GM10248 (cell line): ENCODE results near the gene GHDC.
"Not testable (repeated sequence)": the region's sequence is repeated elsewhere in the genome, so short reads cannot be mapped to it uniquely, and the experiment has no call there.

Source experiments
- CTCF ChIA-PET: fragments of 300-600 bp; sonication (Branson Sonifier 250); formaldehyde crosslinking; extraction: SDS; loops from one replicate; lab custom pipeline; 2021; ENCODE audit warnings: antibody characterized with exemption; lab: Yijun Ruan, JAX
- POLR2A ChIA-PET: fragments of 350-650 bp; sonication (Branson Sonifier 250); formaldehyde crosslinking; extraction: SDS; loops from one replicate; lab custom pipeline; 2020; ENCODE audit warnings: antibody characterized with exemption; lab: Yijun Ruan, JAX
- DNase-seq: peaks from one replicate; pipeline ENCODE4 v3.0.0; 2012; ENCODE audit errors: extremely low spot score
- TF ChIP-seq, protein P1 (sequence below): IDR thresholded peaks from 2 replicates; pipeline ENCODE4 v1.5.1; 2012; ENCODE audit warnings: mild to moderate bottlenecking, low read depth; ENCODE audit errors: extremely low read depth, missing control alignments, control extremely low read depth

GHDC gene

GRCh38 chr17:42142371-42142896 is 51.9 kb downstream of the GHDC start:
- POLR2A ChIA-PET = interaction anchor here (0.8 kb wide), 1 partner anchor 126 kb away, joined by 3 read pairs; no protein-coding TSS in a partner anchor
- TF ChIP-seq, protein P1, sequence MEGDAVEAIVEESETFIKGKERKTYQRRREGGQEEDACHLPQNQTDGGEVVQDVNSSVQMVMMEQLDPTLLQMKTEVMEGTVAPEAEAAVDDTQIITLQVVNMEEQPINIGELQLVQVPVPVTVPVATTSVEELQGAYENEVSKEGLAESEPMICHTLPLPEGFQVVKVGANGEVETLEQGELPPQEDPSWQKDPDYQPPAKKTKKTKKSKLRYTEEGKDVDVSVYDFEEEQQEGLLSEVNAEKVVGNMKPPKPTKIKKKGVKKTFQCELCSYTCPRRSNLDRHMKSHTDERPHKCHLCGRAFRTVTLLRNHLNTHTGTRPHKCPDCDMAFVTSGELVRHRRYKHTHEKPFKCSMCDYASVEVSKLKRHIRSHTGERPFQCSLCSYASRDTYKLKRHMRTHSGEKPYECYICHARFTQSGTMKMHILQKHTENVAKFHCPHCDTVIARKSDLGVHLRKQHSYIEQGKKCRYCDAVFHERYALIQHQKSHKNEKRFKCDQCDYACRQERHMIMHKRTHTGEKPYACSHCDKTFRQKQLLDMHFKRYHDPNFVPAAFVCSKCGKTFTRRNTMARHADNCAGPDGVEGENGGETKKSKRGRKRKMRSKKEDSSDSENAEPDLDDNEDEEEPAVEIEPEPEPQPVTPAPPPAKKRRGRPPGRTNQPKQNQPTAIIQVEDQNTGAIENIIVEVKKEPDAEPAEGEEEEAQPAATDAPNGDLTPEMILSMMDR = no peak
- CTCF ChIA-PET = interaction anchor here (0.9 to 1.6 kb wide), 5 partner anchors 10 to 122 kb away, joined by 3 to 5 read pairs (median 3); partner anchors contain the start of gene NKIRAS2
- no peak for DNase-seq

DNA sequence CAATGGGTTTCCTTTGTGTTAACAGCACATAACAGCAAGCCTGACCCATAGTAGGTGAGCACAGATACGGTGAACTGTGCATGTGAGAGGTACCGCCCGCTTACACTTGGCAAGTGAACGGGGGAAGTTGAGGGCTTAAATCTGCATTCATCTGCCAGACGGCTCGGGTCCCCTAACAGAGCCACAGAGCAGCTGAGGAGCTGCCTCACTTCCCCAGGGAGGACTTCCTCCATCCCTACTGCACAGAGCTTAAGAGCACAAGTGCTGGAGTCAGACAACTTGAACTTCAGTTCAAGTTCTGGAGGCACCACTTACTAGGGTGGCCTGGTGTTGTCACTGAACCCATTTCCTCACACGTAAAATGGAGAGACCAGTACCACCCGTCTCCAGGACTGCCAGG is 52.9 kb downstream of the GHDC start:
- DNase-seq = no peak
- TF ChIP-seq, protein P1 = no peak
- ChIA-PET CTCF (interaction anchor here (0.7 to 1.4 kb wide), 2 partner anchors 8 to 12 kb away, joined by 3 read pairs; no protein-coding TSS in a partner anchor), POLR2A (no interaction called here)

- POLR2A ChIA-PET, DNase-seq: not testable (repeated sequence)
- CTCF ChIA-PET = interaction anchor here (0.7 to 2.3 kb wide), 3 partner anchors 8 to 75 kb away, joined by 3 to 5 read pairs (median 3); no protein-coding TSS in a partner anchor
Measured at GRCh38 chr17:42140690-42141089, 53.6 kb downstream of the GHDC start.
